ENCODE data around the gene MED10. TPM values are rescaled to one million over a fixed set of nuclear protein-coding genes. Genes with fewer than 3 reads are reported as not detected.

Gene MED10
- total RNA-seq, 4 donors from 2014 or later: 29.3 to 34.7 (median 31.3) TPM

DNA sequence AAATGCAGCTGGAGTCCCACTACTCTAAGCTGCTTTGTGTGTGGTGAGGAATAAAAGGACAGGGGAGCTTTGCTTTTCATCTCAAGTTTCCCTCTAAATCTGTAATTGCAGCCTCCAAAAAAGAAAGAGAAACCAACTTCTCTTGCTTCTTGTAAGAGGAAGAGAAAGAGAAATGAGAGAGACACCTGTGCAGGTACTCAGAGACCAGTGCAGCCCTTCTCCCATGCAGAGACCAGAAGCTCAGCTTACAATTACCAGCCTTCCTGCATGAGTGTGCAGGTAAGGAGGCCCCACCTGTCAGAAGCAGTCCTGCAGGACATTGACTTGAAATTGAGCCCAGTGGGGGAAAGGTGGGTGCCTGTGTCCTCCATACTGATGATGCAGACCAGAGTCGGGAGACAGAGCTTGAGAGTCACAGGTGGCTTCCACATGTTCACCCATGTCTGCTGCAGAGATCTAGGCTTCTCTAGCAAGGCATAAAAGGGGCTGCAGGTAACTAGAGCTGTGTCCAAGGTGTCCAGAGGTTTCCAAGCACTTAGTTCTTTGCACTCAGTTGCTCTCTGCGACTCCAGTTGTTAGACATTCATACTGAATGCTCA lies 15.3 kb upstream of the MED10 start:
- TF ChIP-seq, protein P1, sequence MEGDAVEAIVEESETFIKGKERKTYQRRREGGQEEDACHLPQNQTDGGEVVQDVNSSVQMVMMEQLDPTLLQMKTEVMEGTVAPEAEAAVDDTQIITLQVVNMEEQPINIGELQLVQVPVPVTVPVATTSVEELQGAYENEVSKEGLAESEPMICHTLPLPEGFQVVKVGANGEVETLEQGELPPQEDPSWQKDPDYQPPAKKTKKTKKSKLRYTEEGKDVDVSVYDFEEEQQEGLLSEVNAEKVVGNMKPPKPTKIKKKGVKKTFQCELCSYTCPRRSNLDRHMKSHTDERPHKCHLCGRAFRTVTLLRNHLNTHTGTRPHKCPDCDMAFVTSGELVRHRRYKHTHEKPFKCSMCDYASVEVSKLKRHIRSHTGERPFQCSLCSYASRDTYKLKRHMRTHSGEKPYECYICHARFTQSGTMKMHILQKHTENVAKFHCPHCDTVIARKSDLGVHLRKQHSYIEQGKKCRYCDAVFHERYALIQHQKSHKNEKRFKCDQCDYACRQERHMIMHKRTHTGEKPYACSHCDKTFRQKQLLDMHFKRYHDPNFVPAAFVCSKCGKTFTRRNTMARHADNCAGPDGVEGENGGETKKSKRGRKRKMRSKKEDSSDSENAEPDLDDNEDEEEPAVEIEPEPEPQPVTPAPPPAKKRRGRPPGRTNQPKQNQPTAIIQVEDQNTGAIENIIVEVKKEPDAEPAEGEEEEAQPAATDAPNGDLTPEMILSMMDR (IDR thresholded peaks at IDR 0.05; ENCODE audit: low read depth): no peak

DNA sequence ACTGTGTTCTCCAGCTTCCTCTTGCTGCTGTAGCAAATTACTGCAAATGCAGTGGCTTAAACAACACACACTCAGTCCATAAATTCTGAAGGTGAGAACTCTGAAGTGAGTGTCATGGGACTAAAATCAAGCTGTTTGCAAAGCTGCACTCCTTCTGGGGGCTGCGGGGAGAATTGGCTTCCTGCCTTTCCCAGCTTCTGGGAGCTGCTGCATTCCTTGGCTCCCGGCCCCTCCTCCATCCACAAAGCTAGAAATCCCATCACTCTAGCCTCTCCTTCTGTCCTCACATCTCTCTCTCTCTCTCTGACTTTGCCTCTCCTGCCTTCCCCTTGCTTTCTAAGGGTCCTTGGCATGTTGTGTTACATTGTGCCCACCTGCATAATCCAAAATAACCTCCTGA lies 14.2 kb upstream of the MED10 start:
- TF ChIP-seq, protein P1 (IDR thresholded peaks at IDR 0.05; ENCODE audit: low read depth): no peak

DNA sequence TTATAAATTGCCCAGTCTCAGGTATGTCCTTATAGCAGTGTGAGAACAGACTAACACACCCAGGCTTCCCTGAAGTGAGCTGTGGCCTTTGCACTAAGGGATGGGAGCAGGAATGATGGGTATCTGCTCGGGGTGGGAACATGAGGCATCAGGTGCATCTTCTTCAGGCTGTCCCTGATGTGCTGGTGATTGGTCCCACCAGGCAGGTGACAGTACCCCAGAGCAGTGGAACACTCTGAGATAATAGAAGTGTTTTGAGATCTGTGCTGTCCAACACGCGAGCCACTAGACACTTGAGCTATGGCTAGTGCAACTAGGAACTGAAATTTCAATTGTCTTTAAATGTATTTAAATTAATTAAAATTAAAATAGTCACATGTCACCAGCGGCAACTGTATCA lies 12.8 kb upstream of the MED10 start:
- TF ChIP-seq, protein P1 (IDR thresholded peaks at IDR 0.05; ENCODE audit: low read depth): no peak

DNA sequence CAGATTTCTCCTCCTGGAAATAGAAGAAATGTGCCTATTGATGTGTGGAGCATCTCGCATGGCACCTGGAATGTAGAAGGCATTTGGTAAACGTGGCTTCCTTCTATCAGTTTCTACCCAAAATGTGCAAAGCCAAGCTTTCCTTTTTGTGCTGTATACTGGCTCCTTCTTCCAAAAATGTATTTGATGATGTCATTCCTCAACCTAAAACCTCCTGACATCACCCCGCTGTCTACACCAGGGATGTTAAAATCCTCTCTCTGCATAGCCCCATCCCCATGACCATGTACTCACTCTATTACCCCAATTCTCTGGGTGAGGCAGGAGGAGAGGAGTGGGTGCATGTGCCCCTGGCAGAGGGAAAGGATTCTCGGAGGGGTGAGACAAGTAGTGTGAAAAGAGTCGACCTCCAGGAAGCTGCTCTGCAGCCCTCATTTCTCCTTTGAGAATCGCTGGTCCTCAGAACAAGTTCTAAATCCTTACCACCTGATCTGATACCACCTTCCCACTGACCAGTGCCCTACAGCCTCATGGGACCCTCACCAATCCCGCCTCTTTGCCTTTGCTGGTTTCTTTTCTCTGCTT lies 11.7 kb upstream of the MED10 start:
- TF ChIP-seq, protein P1 (IDR thresholded peaks at IDR 0.05; ENCODE audit: low read depth): no peak

DNA sequence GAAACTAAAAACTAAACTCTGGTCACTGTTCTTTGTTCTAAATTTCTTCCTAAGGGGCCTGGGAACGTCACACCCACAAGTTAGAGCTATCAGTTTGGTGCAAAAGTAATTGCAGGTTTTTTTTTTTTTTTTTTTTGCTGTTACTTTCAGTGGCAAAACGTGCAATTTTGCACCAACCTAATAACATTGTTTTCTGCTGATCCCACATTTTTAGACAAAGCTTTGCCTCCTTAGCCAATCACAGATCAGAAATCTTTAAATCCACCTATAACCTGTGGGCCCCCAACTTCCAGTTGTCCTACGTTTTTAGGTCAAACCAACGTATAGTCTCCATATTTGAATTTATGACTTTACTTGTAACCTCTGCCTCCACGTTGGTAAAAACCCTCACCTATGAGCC lies 11.1 kb upstream of the MED10 start:
- TF ChIP-seq, protein P1 (IDR thresholded peaks at IDR 0.05; ENCODE audit: low read depth): no peak

DNA sequence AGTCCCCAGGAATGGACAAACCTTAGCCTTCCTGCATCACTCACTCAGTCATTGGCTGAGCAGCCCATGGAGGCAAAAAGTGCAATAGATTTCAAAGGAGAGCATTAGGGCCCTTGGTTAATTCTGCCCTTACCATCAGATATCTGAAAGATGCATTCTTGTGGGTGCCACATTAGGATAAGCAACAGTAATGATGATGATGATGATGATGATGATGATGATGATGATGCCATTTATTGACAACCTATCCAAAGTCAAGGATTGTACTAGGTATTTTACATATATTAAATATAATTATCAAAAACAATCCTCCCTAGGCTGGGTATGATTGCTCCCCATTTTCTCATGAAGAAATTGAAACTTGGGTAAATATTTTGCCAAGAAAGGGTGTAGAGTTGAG lies 9.6 kb upstream of the MED10 start:
- TF ChIP-seq, protein P1 (IDR thresholded peaks at IDR 0.05; ENCODE audit: low read depth): no peak

DNA sequence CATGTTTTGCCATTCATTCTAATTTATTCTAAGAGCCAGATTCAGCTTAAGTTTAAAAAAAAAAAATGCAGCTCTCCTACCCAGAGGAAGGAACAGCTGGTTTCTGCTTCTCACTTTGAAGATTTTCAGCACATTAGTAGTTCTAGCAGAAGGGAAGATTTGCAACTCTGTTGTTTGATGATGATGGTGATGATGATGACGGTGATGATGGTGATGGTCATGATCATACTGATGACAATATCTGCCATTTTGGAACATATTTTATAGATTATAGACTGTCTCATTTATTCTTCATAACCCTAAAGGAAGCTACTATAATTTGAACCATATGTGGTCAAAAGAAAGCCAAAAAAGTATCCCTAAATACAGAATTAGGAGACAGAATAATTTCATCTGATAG lies 7.9 kb upstream of the MED10 start:
- TF ChIP-seq, protein P1 (IDR thresholded peaks at IDR 0.05; ENCODE audit: low read depth): no peak
